Adipocyte (in vitro differentiated cells): ENCODE results near the gene IQCF6.

Experiments used
- DNase-seq: peaks from one replicate; pipeline ENCODE4 v3.0.0-alpha.2; 2015; ENCODE audit warnings: low read depth
- H3K27me3 ChIP-seq: replicated peaks from 2 replicates; pipeline ENCODE4 v1.7.0; 2013; ENCODE audit warnings: mild to moderate bottlenecking, low read length, moderate library complexity; ENCODE audit not compliant: control insufficient read depth, insufficient read depth
- H3K36me3 ChIP-seq: 2 replicates; pipeline ENCODE4 v1.7.0; 2013; ENCODE audit warnings: low read length, mild to moderate bottlenecking, moderate library complexity; ENCODE audit not compliant: control insufficient read depth, insufficient read depth, severe bottlenecking
- H3K4me1 ChIP-seq: 2 replicates; pipeline ENCODE4 v1.7.0; 2013; ENCODE audit warnings: mild to moderate bottlenecking, low read length, moderate library complexity; ENCODE audit not compliant: control insufficient read depth, insufficient read depth
- H3K4me3 ChIP-seq: 2 replicates; pipeline ENCODE4 v1.7.0; 2013; ENCODE audit warnings: mild to moderate bottlenecking, low read length, moderate library complexity
- H3K9ac ChIP-seq: 2 replicates; pipeline ENCODE4 v1.7.0; 2013; ENCODE audit warnings: mild to moderate bottlenecking, low read length, moderate library complexity
- H3K9me3 ChIP-seq: 2 replicates; pipeline ENCODE4 v1.7.0; 2013; ENCODE audit warnings: mild to moderate bottlenecking, low read length, moderate library complexity; ENCODE audit not compliant: control insufficient read depth

Gene IQCF6

DNA sequence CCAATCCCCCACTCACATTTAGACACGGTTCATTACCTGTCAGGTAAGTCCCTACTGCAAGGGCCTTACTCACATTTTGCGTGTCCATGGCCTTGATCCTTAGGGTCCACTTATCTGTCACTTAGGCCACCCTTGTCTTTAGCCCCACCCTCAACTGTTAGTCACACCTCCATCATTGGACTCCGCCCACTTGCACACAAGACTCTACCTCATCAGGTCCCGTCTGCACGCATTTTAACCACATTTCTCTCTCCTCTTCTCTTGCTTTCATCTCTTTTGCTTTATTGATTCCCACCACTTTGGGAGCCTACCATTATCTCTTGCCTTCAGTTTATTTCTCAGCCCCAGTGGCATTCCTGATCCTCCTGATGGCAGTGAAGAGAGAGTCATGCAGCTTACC lies at the start of gene IQCF6:
Gene IQCF6 (minus strand): TSS at position 101 of the 400 bp plus-strand sequence. CDS start 13 bp downstream, at position 88.
- Histone ChIP-seq H3K9me3 (no peaks in the 10 kb centered on the region), H3K9ac (no peak within 1 kb of the TSS), H3K4me1 (peaks cover 5% of the 10 kb centered on the region), H3K36me3 (no peaks in the 10 kb centered on the region), H3K27me3 (peaks cover 20% of the 10 kb centered on the region), H3K4me3 (no peak within 1 kb of the TSS)
- DNase-seq, result no peak

DNA sequence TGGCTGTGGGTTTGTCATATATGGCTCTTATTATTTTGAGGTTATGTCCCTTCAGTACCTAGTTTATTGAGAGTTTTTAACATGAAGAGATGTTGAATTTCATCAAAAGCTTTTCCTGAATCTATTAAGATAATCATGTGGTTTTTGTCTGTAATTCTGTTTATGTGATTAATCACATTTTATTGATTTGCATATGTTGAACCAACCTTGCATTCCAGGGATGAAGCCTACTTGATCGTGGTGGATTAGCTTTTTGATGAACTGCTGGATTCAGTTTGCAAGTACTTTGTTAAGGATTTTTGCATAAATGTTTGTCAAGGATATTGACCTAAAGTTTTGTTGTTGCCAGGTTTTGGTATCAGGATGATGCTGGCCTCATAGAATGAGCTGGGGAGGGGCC lies 49.3 kb upstream of the IQCF6 start:
- Histone ChIP-seq H3K9me3 (peaks cover 21% of the 10 kb centered on the region), H3K4me1 (no peaks in the 10 kb centered on the region), H3K4me3 (no peak overlapping the region), H3K9ac (no peak overlapping the region), H3K36me3 (no peaks in the 10 kb centered on the region), H3K27me3 (peaks cover 4% of the 10 kb centered on the region)
- DNase-seq, result no peak

DNA sequence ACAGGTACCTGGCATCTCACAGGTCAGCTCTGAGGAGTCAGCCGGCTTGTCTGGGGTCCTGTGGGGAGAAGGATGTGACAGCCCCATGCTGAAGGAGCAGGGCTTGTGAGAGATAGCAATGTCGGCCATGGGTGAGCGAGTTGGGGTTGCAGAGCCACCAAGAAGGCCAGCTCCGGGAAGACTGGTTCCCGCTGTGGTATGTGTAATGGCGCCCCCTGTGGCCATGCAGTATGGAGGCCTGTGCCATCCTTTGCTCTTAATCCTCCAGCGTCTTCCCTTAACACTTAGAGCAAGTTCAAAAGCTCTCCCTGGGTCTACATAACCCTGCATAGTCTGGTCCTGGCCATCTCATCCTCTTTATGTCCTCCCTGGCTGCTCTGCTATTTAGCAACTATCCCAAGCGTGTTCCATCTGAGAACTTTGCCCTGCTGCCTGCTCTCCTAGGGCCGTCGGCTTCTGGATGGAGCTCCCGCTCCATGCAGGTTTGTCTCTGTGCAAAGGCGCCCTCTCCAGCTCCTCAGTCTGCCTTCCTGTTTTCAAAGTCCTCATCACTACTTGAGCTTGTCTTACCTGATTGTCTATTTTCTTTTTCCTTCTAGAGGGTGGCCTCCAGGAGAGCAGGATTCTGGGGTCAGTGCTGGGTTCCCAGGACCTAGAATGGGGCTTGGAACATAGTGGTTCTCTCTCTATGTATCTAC lies 40.8 kb upstream of the IQCF6 start:
- no peak for DNase-seq
- no peaks in the 10 kb centered on the region for H3K36me3 ChIP-seq
- peaks cover 23% of the 10 kb centered on the region for H3K27me3 ChIP-seq
- no peaks in the 10 kb centered on the region for H3K4me1 ChIP-seq
- peaks cover 13% of the 10 kb centered on the region for H3K9me3 ChIP-seq
- no peak overlapping the region for H3K4me3 ChIP-seq
- no peak overlapping the region for H3K9ac ChIP-seq

DNA sequence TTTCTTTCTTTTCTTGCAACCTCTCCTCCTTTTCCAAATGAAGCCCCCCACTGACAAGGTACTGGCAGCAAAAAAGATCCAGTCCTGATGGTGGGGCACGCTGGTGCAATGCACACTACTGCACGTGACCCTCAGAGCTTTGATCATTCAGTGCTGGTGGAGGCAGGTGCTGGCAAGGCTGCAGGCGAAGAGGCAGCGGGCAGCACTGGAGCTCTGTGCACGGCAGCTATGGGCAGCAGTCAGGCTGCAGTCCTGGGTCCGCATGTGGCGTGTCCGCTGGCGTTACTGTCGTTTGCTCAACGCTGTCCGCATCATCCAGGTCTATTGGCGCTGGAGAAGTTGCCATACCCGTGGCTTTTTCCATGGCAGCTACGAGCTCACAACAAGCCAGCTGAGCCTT lies 40.1 kb upstream of the IQCF6 start:
- Histone ChIP-seq H3K36me3 (no peaks in the 10 kb centered on the region), H3K9me3 (peaks cover 13% of the 10 kb centered on the region), H3K4me1 (no peaks in the 10 kb centered on the region), H3K9ac (no peak overlapping the region), H3K27me3 (peaks cover 23% of the 10 kb centered on the region), H3K4me3 (no peak overlapping the region)
- DNase-seq, result no peak

DNA sequence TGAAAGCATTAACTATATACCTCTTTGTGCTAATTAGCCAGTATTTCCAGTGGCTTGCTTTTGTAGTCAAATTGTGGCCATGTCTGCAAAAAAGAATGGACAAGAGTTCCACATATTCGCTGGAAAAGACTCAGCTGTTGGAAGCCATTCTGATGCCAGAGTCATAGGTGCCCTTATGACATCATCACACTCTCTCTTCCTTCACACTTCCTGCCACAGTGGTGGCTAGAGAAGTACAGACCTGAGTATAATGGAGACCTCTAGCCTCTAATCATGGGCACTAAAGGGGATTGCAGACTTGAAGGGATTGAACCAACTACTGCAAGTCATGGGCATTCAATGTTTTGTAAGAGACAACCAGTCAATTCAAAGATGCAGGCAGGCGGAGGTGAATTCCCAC lies 38.3 kb upstream of the IQCF6 start:
- H3K9me3 ChIP-seq, result peaks cover 13% of the 10 kb centered on the region
- H3K4me1 ChIP-seq, result no peaks in the 10 kb centered on the region
- H3K27me3 ChIP-seq, result peaks cover 19% of the 10 kb centered on the region
- no peak for DNase-seq
- H3K36me3 ChIP-seq, result no peaks in the 10 kb centered on the region
- no peak overlapping the region for H3K4me3 ChIP-seq
- H3K9ac ChIP-seq, result no peak overlapping the region

DNA sequence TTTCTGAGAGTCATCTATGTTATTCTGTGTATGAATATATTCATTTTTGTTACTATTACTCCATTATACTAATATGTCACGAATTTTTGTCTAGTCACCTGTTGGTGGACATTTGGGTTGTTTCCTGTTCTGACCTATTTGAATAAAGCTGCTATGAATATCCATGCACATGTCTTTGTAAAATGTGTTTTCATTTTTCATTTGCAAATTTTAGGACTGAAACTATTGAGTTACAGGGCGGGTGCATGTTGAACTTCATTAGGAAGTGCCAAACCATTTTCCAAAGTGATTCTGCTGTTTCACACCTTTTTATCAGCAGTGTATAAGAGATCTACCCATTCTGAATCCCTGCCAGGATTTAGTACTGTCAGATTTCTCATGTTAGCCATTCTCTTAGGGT lies 37.7 kb upstream of the IQCF6 start:
- no peaks in the 10 kb centered on the region for H3K36me3 ChIP-seq
- no peak for DNase-seq
- no peaks in the 10 kb centered on the region for H3K4me1 ChIP-seq
- H3K9me3 ChIP-seq, result peaks cover 13% of the 10 kb centered on the region
- H3K4me3 ChIP-seq, result no peak overlapping the region
- H3K27me3 ChIP-seq, result peaks cover 19% of the 10 kb centered on the region
- no peak overlapping the region for H3K9ac ChIP-seq

- H3K27me3 ChIP-seq, result peaks cover 19% of the 10 kb centered on the region
- peaks cover 13% of the 10 kb centered on the region for H3K9me3 ChIP-seq
- no peak overlapping the region for H3K4me3 ChIP-seq
- H3K4me1 ChIP-seq, result no peaks in the 10 kb centered on the region
- no peak for DNase-seq
- H3K36me3 ChIP-seq, result no peaks in the 10 kb centered on the region
- no peak overlapping the region for H3K9ac ChIP-seq
Measured at GRCh38 chr3:51815614-51816013, 36.6 kb upstream of the IQCF6 start.

- Histone ChIP-seq H3K4me3 (no peak overlapping the region), H3K27me3 (peaks cover 11% of the 10 kb centered on the region), H3K9me3 (peaks cover 13% of the 10 kb centered on the region), H3K36me3 (no peaks in the 10 kb centered on the region), H3K9ac (no peak overlapping the region), H3K4me1 (no peaks in the 10 kb centered on the region)
- no peak for DNase-seq
Measured at GRCh38 chr3:51814034-51814433, 35.0 kb upstream of the IQCF6 start.

DNA sequence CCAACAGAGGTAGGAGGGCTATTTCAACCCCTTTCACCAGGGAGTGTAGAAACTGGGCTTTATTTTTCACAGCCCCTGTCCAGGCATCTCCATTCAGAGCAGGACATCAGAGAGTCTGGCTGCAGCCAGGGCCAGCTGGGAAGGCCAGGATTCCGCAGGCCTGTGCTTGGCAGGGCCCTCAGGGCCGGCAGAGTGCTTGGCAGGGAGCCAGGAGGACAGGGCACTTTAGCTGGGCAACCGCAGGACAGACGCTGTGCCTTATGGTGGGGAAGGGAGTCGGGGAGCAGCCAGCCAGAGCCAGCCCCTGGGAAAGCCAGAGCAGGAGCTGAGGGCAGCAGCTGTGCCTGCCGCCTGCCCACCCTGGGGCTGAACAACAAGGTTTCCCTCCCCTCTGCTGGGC lies 34.5 kb upstream of the IQCF6 start:
- Histone ChIP-seq H3K36me3 (no peaks in the 10 kb centered on the region), H3K27me3 (peaks cover 8% of the 10 kb centered on the region), H3K4me3 (no peak overlapping the region), H3K9me3 (peaks cover 15% of the 10 kb centered on the region), H3K9ac (no peak overlapping the region), H3K4me1 (no peaks in the 10 kb centered on the region)
- DNase-seq, result no peak

DNA sequence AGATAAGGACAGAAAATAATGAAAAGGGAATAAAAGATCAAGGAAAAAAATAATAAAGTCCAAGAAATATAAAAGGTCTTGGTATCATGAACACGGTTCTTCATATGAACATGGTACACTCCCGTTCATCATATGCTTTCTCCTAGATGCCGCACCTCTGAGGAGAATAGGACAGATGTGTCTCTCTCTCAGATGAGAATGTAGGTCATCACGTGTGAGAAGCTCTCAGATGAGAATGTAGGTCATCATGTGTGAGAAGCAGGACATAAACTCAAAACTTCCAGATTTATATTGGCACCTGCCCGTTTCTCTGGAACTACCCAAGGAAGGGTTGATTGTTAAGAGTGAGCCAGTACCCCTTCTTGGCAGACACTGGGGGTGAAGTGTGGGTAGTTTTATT lies 29.9 kb upstream of the IQCF6 start:
- Histone ChIP-seq H3K4me3 (no peak overlapping the region), H3K9ac (no peak overlapping the region), H3K27me3 (peaks cover 13% of the 10 kb centered on the region), H3K4me1 (no peaks in the 10 kb centered on the region), H3K36me3 (no peaks in the 10 kb centered on the region), H3K9me3 (peaks cover 8% of the 10 kb centered on the region)
- DNase-seq, result no peak

- no peak overlapping the region for H3K9ac ChIP-seq
- H3K9me3 ChIP-seq, result no peaks in the 10 kb centered on the region
- no peaks in the 10 kb centered on the region for H3K4me1 ChIP-seq
- no peaks in the 10 kb centered on the region for H3K36me3 ChIP-seq
- DNase-seq, result no peak
- no peak overlapping the region for H3K4me3 ChIP-seq
- peaks cover 45% of the 10 kb centered on the region for H3K27me3 ChIP-seq
Measured at GRCh38 chr3:51802106-51802703, 23.2 kb upstream of the IQCF6 start.

DNA sequence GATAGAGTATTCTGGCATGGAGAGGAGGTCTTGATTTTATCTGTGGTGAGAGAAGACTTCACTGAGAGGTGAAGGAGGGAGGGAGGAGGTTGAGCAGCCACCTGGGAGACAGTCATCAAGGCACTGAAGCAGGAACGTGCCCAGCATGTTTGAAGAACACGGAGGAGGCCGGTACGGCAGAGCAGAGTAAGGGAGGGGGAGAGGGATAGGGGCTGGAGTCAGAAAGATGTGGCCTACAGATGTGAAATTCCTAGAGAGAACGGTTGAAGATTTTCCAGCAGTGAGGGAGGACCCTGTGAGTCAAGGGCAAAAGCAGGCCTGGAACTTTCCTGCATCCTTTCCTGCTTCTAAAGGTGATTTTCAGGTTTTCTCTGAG lies 21.7 kb upstream of the IQCF6 start:
- Histone ChIP-seq H3K9me3 (no peaks in the 10 kb centered on the region), H3K27me3 (peaks cover 59% of the 10 kb centered on the region), H3K36me3 (no peaks in the 10 kb centered on the region), H3K4me1 (no peaks in the 10 kb centered on the region), H3K9ac (no peak overlapping the region), H3K4me3 (no peak overlapping the region)
- no peak for DNase-seq
